Measurements from ENCODE around the gene APOB. TPM values are rescaled to one million over a fixed set of nuclear protein-coding genes. Genes with fewer than 3 reads are reported as not detected.

The APOB gene
- total RNA-seq, 4 donors from 2014 or later: 0.95 to 17.4 (median 10.6) TPM

- ATAC-seq (ENCODE audit: low FRiP score) (no peak), DNase-seq (ENCODE audit: low spot score) (no peak)
- no peak for TF ChIP-seq CTCF (IDR thresholded peaks at IDR 0.05)
These were observed 32.4 kb downstream of the APOB start for GRCh38 chr2:21011453-21011852.

- no peak for DNase-seq (ENCODE audit: low spot score)
- TF ChIP-seq CTCF (IDR thresholded peaks at IDR 0.05): no peak
- no peak for ATAC-seq (ENCODE audit: low FRiP score)
These were observed 32.9 kb downstream of the APOB start for GRCh38 chr2:21010813-21011439.

- no peak for DNase-seq (ENCODE audit: low spot score)
These were observed 34.1 kb downstream of the APOB start for GRCh38 chr2:21009662-21010225.

GRCh38 chr2:21008790-21009661 lies 34.8 kb downstream of the APOB start:
- TF ChIP-seq CTCF (IDR thresholded peaks at IDR 0.05): no peak
- DNase-seq (ENCODE audit: low spot score) (no peak), ATAC-seq (ENCODE audit: low FRiP score) (no peak)

More at GRCh38 chr2:21009662-21010225, 34.1 kb downstream of the APOB start:
- no peak for ATAC-seq (ENCODE audit: low FRiP score)
- TF ChIP-seq CTCF (IDR thresholded peaks at IDR 0.05): no peak

- TF ChIP-seq CTCF (IDR thresholded peaks at IDR 0.05): no peak
- DNase-seq (ENCODE audit: low spot score) (no peak), ATAC-seq (ENCODE audit: low FRiP score) (no peak)
These were observed 35.7 kb downstream of the APOB start for GRCh38 chr2:21008014-21008789.

GRCh38 chr2:21007129-21008013 lies 36.5 kb downstream of the APOB start:
- no peak for DNase-seq (ENCODE audit: low spot score)
- no peak for TF ChIP-seq CTCF (IDR thresholded peaks at IDR 0.05)
- ATAC-seq (ENCODE audit: low FRiP score): no peak

All from omental fat pad (tissue), 4 donors.